Activated CD4-positive, alpha-beta memory T cell treated with anti-CD3 and anti-CD28 coated beads, Interleukin-2, amount 10 ng/mL, durations not matched to agents 7 days and 5 days (primary cell): ENCODE data around the gene MEGF11. TPM values are rescaled to one million over a fixed set of nuclear protein-coding genes. Genes with fewer than 3 reads are reported as not detected.

Source experiments
- CTCF ChIA-PET: fragments of 350-600 bp; sonication (Branson Sonifier 250); formaldehyde crosslinking; loops from one replicate; lab custom pipeline; 2021; ENCODE audit warnings: antibody characterized with exemption, inconsistent platforms; lab: Charles Lee
- POLR2A ChIA-PET: fragments of 350-600 bp; sonication (Branson Sonifier 250); formaldehyde crosslinking; loops from one replicate; lab custom pipeline; 2021; ENCODE audit warnings: antibody characterized with exemption; lab: Charles Lee
- DNase-seq: peaks from one replicate; pipeline ENCODE4 v3.0.0-alpha.2; 2020
- H3K27ac Mint-ChIP-seq: one replicate; pipeline ENCODE4 v1.8.0; 2021; ENCODE audit warnings: mild to moderate bottlenecking, mixed read lengths
- H3K27me3 Mint-ChIP-seq: one replicate; pipeline ENCODE4 v1.8.0; 2021; ENCODE audit warnings: mixed read lengths
- H3K36me3 Mint-ChIP-seq: one replicate; pipeline ENCODE4 v1.8.0; 2021; ENCODE audit warnings: low read depth, mixed read lengths
- H3K4me1 Mint-ChIP-seq: one replicate; pipeline ENCODE4 v1.8.0; 2021; ENCODE audit warnings: mixed read lengths
- H3K4me3 Mint-ChIP-seq: one replicate; pipeline ENCODE4 v1.8.0; 2021; ENCODE audit warnings: mild to moderate bottlenecking, mixed read lengths
- H3K9me3 Mint-ChIP-seq: one replicate; pipeline ENCODE4 v1.8.0; 2021; ENCODE audit warnings: mixed read lengths
- total RNA-seq, 2 experiments: library from RNA; stranded (reverse); gene quantifications; one replicate each; pipeline ENCODE4 v1.2.3, GENCODE V29; 2021

The MEGF11 gene
- total RNA-seq, 2 experiments from 2014 or later = not detected

DNA sequence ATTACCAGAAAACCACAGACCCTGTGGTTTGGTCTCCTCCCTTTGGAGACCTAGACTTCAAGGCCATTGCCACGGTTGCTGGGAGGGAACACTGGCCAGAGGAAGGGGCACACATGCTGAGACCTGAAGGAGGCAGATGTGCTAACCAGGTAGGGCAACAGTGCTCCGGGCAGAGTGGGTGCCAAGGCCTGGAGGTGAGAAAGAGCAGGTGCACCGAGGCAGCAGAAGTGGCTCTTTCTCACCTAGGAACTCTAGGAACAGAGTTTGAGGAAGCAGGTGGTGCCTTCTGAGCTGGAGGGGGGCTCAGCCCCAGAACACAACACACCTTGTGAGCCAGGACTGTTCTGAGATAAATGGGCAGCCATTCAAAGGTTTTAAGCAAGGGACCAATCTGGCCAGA lies 106.1 kb downstream of the MEGF11 start:
- H3K27me3 Mint-ChIP-seq = peaks cover 14% of the 10 kb centered on the region
- H3K4me3 Mint-ChIP-seq = no peak overlapping the region
- ChIA-PET POLR2A (no interaction called here), CTCF (no interaction called here)
- H3K27ac Mint-ChIP-seq = no peak overlapping the region
- no peak for DNase-seq
- H3K4me1 Mint-ChIP-seq = peaks cover 2% of the 10 kb centered on the region
- no peaks in the 10 kb centered on the region for H3K36me3 Mint-ChIP-seq
- no peaks in the 10 kb centered on the region for H3K9me3 Mint-ChIP-seq

DNA sequence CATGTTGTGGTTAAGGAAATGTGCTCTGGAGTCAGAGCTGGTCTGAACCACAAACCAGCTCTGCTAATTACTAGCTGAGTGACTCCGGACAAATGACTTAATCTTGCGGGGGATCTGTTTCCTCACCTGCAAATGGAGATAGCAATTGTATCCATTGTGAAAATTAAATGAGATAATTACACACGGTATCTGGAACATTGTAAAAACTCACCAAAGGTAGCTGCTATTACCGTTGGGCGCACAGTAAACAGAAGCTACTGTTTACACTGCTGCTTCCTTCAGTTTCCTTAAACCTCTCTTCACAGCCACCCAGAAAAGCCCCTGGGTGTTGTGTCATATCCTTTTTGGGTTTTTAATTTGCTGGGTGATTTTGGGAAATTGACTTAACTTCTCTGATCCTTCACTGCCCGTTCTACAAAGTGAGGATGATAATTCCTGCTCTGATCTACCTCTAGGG lies 107.8 kb downstream of the MEGF11 start:
- POLR2A ChIA-PET = no interaction called here
- Mint-ChIP-seq H3K27ac (no peak overlapping the region), H3K9me3 (no peaks in the 10 kb centered on the region), H3K4me3 (no peak overlapping the region), H3K27me3 (peaks cover 6% of the 10 kb centered on the region), H3K4me1 (peaks cover 2% of the 10 kb centered on the region), H3K36me3 (no peaks in the 10 kb centered on the region)
- CTCF ChIA-PET = no interaction called here
- no peak for DNase-seq

DNA sequence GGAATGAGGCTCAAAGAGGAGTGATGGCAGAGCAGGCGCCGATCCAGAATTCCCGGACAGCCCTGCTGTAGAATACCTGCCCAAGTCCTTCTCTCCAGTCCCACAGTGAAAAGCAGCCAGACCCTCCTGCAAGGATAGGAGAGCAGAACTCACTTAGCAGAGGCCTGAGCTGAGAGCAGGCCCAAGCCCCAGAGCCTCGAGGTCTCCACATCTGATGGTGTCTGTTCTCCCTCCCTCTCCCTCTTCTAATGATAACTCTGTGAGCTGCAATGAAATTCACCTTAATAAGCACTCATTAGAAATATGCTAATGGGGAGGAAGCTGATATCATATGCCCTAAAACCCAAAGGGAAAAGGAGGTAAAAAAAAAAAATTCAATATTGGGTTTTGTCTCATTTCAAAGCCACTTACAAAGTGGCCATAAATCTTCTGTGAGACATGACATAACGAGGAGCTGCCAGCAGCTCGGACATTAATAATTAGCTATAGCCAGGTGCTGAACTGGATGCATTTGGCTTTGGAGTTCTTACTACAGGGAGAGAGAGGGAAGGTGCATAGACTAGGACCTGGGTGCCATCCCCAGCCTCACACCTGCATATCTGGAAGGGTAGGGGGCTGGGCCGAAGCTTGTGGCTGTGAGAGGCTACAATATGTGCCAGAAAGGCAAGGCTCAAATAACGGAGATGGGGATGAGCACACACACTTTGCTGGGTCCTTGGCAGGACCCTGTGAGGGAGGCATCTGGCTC lies 108.4 kb downstream of the MEGF11 start:
- Mint-ChIP-seq H3K36me3 (no peaks in the 10 kb centered on the region), H3K27ac (no peak overlapping the region), H3K4me1 (peaks cover 2% of the 10 kb centered on the region), H3K4me3 (no peak overlapping the region), H3K27me3 (peaks cover 3% of the 10 kb centered on the region), H3K9me3 (no peaks in the 10 kb centered on the region)
- ChIA-PET CTCF (no interaction called here), POLR2A (no interaction called here)
- no peak for DNase-seq

DNA sequence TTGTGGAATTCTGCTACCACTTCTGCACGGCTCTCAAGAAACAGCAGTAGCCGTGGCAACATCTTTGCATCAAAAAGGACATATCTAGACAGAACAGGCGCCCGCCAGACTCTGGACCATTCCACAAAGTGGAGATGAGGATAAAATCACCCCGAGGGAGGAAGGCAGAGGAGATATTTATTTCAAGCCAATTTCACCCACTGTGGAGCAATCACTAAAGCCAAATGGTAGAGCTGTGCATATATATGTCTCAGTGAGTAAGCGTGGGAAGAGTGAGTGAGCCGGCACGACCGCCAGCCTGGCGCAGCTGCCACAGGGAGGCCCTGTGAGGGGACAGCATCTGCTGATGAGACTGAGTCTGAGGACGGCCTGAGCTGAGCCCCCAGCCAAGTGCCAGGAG lies 111.3 kb downstream of the MEGF11 start:
- ChIA-PET CTCF (interaction anchor here (0.9 kb wide), 1 partner anchor 26 kb away, joined by 3 read pairs; no protein-coding TSS in a partner anchor), POLR2A (no interaction called here)
- H3K27me3 Mint-ChIP-seq = no peaks in the 10 kb centered on the region
- H3K27ac Mint-ChIP-seq = no peak overlapping the region
- H3K4me1 Mint-ChIP-seq = peaks cover 2% of the 10 kb centered on the region
- H3K36me3 Mint-ChIP-seq = no peaks in the 10 kb centered on the region
- DNase-seq = no peak
- H3K4me3 Mint-ChIP-seq = no peak overlapping the region
- no peaks in the 10 kb centered on the region for H3K9me3 Mint-ChIP-seq

DNA sequence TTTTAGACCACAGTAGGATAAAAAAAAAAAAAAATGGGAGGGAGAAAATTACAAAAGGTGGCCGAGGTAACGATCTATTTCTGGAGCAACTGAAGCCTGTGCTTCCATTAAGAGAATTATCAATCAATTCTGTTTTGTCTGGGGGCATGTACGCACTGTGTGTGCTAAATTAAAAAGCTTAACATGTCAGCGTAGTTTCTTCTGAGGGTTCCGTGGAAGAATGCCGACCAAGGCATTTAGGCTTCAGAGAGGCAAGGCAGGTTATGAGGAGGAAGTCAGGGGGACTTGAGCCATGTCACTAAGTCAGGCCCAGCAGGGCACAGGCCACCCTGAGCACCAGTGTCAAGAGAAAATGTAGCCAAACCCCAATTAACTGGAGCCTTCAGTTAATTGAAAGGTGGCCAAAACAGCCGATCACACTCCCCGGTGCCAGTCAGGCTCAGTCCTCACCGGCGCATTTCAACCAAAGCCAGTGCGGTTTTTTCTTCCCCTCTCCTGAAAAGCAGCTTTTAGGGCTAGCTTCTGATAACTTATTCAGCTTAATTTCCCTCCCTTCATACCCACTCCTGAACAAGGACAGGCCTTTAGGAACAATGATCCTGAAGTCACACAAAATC lies 113.9 kb downstream of the MEGF11 start:
- POLR2A ChIA-PET = no interaction called here
- no peaks in the 10 kb centered on the region for H3K9me3 Mint-ChIP-seq
- CTCF ChIA-PET = no interaction called here

DNA sequence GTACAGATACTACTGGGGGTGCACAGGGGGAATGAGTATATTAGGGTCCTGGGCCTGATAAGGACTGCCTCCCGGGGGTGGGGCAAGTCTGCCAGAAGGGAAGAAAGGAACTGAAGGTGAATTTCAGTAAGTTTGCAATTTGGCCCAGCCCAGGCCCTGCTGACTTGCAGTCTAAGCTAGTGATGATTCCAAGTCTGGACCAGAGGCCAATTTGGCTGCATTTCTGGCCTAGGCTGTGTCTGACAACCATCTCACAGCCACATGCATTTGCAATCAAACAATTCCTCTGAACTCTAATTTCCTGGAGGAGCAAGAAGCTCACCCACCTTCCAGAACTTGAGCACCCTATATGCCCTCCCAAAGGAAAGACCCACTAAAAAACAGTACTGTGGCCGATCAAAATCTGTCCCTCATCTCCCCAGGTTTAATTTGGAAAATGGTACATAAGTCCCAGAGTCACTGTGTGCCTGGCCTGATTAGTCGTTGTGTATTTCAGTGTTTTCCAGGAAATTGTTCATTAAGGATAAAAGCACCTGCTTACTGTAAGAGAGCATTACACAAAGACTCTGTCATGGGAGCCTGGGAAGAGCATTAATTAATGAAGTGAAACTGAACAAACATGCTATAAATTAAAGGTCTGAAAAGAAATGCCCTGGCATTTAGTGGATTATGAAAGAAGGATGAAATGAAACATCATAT lies 114.5 kb downstream of the MEGF11 start:
- no peak overlapping the region for H3K27ac Mint-ChIP-seq
- no peaks in the 10 kb centered on the region for H3K36me3 Mint-ChIP-seq
- no peak overlapping the region for H3K4me3 Mint-ChIP-seq
- POLR2A ChIA-PET = no interaction called here
- CTCF ChIA-PET = no interaction called here
- peaks cover 10% of the 10 kb centered on the region for H3K4me1 Mint-ChIP-seq
- no peaks in the 10 kb centered on the region for H3K27me3 Mint-ChIP-seq
- no peaks in the 10 kb centered on the region for H3K9me3 Mint-ChIP-seq
- no peak for DNase-seq

More for the DNA sequence above, 113.9 kb downstream of the MEGF11 start:
- H3K4me3 Mint-ChIP-seq = no peak overlapping the region
- H3K27me3 Mint-ChIP-seq = no peaks in the 10 kb centered on the region
- H3K36me3 Mint-ChIP-seq = no peaks in the 10 kb centered on the region
- no peak for DNase-seq
- H3K27ac Mint-ChIP-seq = no peak overlapping the region
- peaks cover 10% of the 10 kb centered on the region for H3K4me1 Mint-ChIP-seq

DNA sequence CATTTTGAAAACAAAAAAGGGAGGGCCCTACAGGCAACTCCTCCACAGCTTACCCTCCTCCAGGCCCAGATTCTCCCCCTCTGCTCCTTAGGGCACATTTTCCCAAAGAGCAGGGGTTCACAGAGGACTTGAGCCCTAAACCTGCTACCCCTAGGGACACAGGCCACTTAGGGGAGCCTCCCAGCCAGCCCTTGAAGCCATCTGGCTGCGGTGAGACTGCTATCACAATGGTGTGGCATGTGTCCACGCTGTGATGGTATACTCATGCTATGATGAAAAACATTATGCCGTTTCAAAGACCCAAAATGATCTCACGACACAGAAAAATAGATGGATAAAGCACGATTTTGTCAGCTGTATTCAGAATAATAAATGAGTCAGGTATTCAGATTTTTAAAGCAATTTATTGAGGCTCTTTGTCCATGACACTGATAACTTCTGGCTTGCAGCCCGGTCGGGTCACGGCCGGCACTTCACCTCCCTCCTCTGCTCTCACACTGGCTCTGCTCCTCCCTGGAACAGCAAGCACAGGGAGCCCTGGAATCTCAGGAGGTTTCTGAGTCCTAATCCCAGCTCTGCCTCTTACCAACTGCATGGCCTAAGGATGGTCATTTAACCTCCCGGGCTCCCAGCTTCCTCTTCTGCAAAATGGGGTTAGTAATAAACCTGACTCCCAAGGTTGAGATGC lies 115.3 kb downstream of the MEGF11 start:
- no peaks in the 10 kb centered on the region for H3K9me3 Mint-ChIP-seq
- peaks cover 10% of the 10 kb centered on the region for H3K4me1 Mint-ChIP-seq
- CTCF ChIA-PET = no interaction called here
- no peaks in the 10 kb centered on the region for H3K36me3 Mint-ChIP-seq
- H3K27ac Mint-ChIP-seq = no peak overlapping the region
- H3K27me3 Mint-ChIP-seq = no peaks in the 10 kb centered on the region
- H3K4me3 Mint-ChIP-seq = no peak overlapping the region
- POLR2A ChIA-PET = no interaction called here
- no peak for DNase-seq

DNA sequence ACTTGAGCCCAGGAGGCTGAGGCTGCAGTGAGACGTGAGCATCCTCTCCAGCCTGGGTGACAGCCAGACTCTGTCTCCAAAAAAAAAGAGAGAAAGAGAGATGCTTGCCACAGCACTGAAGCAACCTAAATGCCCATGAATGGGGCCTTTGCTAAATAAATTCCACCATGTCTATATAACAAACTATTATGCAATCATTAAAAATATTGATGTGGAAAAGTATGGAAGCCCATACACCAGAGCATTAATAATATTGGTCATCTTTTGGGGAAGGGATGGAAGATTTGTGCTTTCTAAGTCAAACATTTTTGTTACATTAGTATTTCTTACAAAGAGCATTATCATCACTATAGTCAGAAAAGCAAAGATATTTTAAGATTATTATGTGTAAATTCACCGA lies 116.6 kb downstream of the MEGF11 start:
- no peaks in the 10 kb centered on the region for H3K27me3 Mint-ChIP-seq
- no peak overlapping the region for H3K4me3 Mint-ChIP-seq
- H3K4me1 Mint-ChIP-seq = peaks cover 10% of the 10 kb centered on the region
- no peaks in the 10 kb centered on the region for H3K9me3 Mint-ChIP-seq
- no peaks in the 10 kb centered on the region for H3K36me3 Mint-ChIP-seq
- DNase-seq = no peak
- ChIA-PET CTCF (no interaction called here), POLR2A (no interaction called here)
- H3K27ac Mint-ChIP-seq = no peak overlapping the region

DNA sequence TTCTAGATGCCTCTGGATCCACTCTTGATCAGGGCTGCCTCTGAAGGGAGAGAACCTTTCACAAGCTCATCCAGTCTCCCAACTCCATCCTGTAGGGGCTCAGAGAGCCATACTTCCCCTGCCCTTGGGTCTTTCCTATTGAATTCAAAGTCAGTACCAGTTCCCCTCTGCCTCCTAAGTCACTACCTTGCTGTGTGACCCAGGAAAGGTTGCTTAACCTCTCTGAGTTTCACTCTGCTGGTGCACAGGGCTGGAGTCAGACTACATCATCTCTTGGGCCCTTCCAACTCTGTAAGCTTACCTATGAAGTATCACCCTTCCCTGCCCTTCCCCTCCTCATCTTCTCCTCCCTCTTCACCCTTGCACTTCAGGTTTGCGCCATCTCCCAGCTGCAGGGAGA lies 117.9 kb downstream of the MEGF11 start:
- CTCF ChIA-PET = no interaction called here
- Mint-ChIP-seq H3K9me3 (no peaks in the 10 kb centered on the region), H3K27me3 (no peaks in the 10 kb centered on the region), H3K4me3 (no peak overlapping the region), H3K27ac (no peak overlapping the region), H3K4me1 (peaks cover 10% of the 10 kb centered on the region), H3K36me3 (no peaks in the 10 kb centered on the region)
- POLR2A ChIA-PET = no interaction called here
- no peak for DNase-seq

DNA sequence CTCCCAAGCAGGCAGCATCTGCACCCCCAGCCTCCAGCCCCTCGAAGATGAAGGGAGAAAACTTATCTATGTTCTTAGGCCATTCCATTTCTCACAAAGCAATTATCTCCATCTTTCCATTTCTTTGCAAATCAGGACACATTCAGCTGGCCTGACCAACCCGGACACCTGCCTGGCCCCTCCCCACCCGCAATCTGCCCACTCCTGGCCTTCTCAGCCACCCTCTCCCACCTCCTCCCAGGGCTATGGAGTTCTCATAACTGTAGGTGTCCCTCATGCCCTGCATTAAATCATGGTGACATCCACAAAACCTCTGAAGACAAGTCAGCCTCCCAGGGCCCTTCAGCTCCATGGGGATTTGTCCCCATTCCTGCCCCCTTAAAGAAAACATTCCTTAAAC lies 119.3 kb downstream of the MEGF11 start:
- H3K36me3 Mint-ChIP-seq = no peaks in the 10 kb centered on the region
- DNase-seq = no peak
- no peaks in the 10 kb centered on the region for H3K9me3 Mint-ChIP-seq
- ChIA-PET CTCF (no interaction called here), POLR2A (no interaction called here)
- H3K4me1 Mint-ChIP-seq = peaks cover 10% of the 10 kb centered on the region
- H3K4me3 Mint-ChIP-seq = no peak overlapping the region
- H3K27me3 Mint-ChIP-seq = peaks cover 6% of the 10 kb centered on the region
- H3K27ac Mint-ChIP-seq = no peak overlapping the region

DNA sequence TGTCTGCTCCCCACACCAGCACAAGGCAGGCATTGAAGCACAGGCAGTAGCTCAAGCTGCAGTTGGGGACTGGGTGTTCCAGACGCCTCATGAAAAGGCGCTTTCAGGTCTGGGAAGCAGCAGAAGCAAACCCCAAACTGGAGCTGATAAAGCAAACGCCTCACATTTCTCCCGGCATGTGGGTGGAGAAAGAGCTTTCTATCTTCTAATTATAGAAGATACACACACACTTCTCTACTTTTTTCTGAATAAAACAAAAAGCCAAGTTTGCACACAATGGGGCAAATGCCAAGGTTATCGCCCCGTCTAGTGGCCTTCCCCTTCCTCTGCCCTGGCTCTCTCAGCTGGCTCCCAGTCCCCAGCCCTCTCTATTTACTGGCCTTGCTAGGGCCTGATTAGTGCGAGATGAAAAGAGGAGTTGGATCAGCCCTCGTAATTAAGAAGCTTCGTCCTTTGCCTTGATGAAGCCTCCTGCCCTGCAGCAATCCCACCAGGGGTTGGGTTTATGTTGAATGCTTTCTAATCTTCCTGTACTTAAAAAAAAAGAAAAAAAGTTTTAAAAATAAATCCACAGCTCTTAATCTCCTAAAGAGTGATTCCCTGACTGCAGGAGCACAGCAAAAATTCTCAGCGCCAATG lies 120.2 kb downstream of the MEGF11 start:
- Mint-ChIP-seq H3K27me3 (peaks cover 6% of the 10 kb centered on the region), H3K9me3 (no peaks in the 10 kb centered on the region), H3K4me3 (no peak overlapping the region), H3K27ac (no peak overlapping the region), H3K36me3 (no peaks in the 10 kb centered on the region), H3K4me1 (peaks cover 10% of the 10 kb centered on the region)
- CTCF ChIA-PET = no interaction called here
- no peak for DNase-seq
- POLR2A ChIA-PET = no interaction called here

DNA sequence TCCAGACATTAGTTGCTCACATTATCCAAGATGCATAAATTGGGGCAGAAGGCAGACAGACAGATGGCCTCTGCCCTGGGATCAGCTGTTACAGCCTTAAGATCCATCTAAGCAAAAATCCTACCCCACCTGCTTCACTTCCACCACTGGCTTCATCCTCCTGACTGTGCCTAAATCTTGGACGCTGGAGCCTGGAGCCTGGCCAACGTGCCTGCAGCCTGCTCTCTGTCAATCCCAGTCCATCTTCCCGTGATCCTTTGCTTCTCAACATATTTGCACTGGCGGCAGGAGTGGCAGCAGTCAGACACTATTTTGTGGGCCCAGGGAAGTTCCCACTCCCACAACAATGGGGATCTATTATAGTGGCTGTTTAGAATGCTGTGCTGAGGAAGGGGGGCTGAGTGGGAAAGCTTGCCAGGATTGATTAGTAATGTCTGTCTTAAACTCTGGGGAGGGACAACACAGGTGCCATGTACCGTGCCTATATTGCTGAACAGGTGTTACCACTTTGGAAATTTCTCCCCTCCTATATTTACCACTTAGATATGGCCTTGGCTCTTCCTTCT lies 121.2 kb downstream of the MEGF11 start:
- ChIA-PET POLR2A (no interaction called here), CTCF (no interaction called here)
- H3K4me1 Mint-ChIP-seq = peaks cover 10% of the 10 kb centered on the region
- H3K27me3 Mint-ChIP-seq = peaks cover 6% of the 10 kb centered on the region
- H3K27ac Mint-ChIP-seq = no peak overlapping the region
- no peaks in the 10 kb centered on the region for H3K36me3 Mint-ChIP-seq
- no peaks in the 10 kb centered on the region for H3K9me3 Mint-ChIP-seq
- no peak for DNase-seq
- H3K4me3 Mint-ChIP-seq = no peak overlapping the region
